Measurements from ENCODE around the gene TBX2. TPM values are rescaled to one million over a fixed set of nuclear protein-coding genes. Genes with fewer than 3 reads are reported as not detected.

The TBX2 gene
- polyA plus RNA-seq, 1 donor (not counting 4 experiments of a cell fraction or from before 2014, with no cell fraction given): not detected

- Histone ChIP-seq H3K9ac (ENCODE audit: control insufficient read depth, extremely low read depth, insufficient read depth, low read length) (no peak overlapping the region), H3K9me1 (ENCODE audit: control insufficient read depth, extremely low read depth, insufficient read depth, low read length) (no peaks in the 10 kb centered on the region), H3K27ac (ENCODE audit: control insufficient read depth, insufficient read depth, low read length) (no peak overlapping the region), H3K79me2 (ENCODE audit: control insufficient read depth, insufficient read depth, low read length) (no peaks in the 10 kb centered on the region), H3K4me2 (ENCODE audit: control insufficient read depth, extremely low read depth, insufficient read depth, low read depth, low read length) (no peak overlapping the region), H3K9me3 (ENCODE audit: control insufficient read depth, low read depth, low read length) (no peaks in the 10 kb centered on the region), H3K36me3 (ENCODE audit: control insufficient read depth in 2 of 2, extremely low read depth in 1 of 2, insufficient read depth in 2 of 2, low read length in 2 of 2) (no peaks in the 10 kb centered on the region), H2AFZ (ENCODE audit: control insufficient read depth, low read length) (no peak overlapping the region), H3K27me3 (ENCODE audit: control insufficient read depth, extremely low read depth, insufficient read depth, low read length) (no peaks in the 10 kb centered on the region), H3K4me3 (ENCODE audit: control insufficient read depth in 2 of 3, extremely low read depth in 1 of 3, insufficient read depth in 2 of 3, low read depth in 1 of 3, low read length in 3 of 3) (no peak overlapping the region), H4K20me1 (ENCODE audit: control insufficient read depth, extremely low read depth, insufficient read depth, low read length) (no peaks in the 10 kb centered on the region), H3K4me1 (ENCODE audit: control insufficient read depth, extremely low read depth, insufficient read depth, low read length) (no peaks in the 10 kb centered on the region)
- dilution Hi-C loops (cut with MboI; ENCODE audit: extremely low pct_ligation_motif_present, low sequenced_read_pairs): no loop called here
- no peak for TF ChIP-seq EZH2 (IDR thresholded peaks at IDR 0.05; ENCODE audit: low read length)
- TF ChIP-seq CTCF (optimal IDR thresholded peaks at IDR 0.05 in 1 of 3, IDR thresholded peaks at IDR 0.05 in 1 of 3, conservative IDR thresholded peaks at IDR 0.05 in 1 of 3; ENCODE audit: extremely low read depth in 1 of 3, insufficient read depth in 2 of 3, low read length in 3 of 3): no peak
- DNase-seq (ENCODE audit: low read depth, low spot score) (no peak), FAIRE-seq (no peak)
These were observed 22.6 kb downstream of the TBX2 start for GRCh38 chr17:61422116-61422799.

- Histone ChIP-seq H3K27me3 (ENCODE audit: control insufficient read depth, extremely low read depth, insufficient read depth, low read length) (no peaks in the 10 kb centered on the region), H3K36me3 (ENCODE audit: control insufficient read depth in 2 of 2, extremely low read depth in 1 of 2, insufficient read depth in 2 of 2, low read length in 2 of 2) (no peaks in the 10 kb centered on the region), H3K4me3 (ENCODE audit: control insufficient read depth in 2 of 3, extremely low read depth in 1 of 3, insufficient read depth in 2 of 3, low read depth in 1 of 3, low read length in 3 of 3) (no peak overlapping the region), H3K9me3 (ENCODE audit: control insufficient read depth, low read depth, low read length) (no peaks in the 10 kb centered on the region), H3K4me1 (ENCODE audit: control insufficient read depth, extremely low read depth, insufficient read depth, low read length) (no peaks in the 10 kb centered on the region), H2AFZ (ENCODE audit: control insufficient read depth, low read length) (no peak overlapping the region), H3K9me1 (ENCODE audit: control insufficient read depth, extremely low read depth, insufficient read depth, low read length) (no peaks in the 10 kb centered on the region), H4K20me1 (ENCODE audit: control insufficient read depth, extremely low read depth, insufficient read depth, low read length) (no peaks in the 10 kb centered on the region), H3K27ac (ENCODE audit: control insufficient read depth, insufficient read depth, low read length) (no peak overlapping the region), H3K79me2 (ENCODE audit: control insufficient read depth, insufficient read depth, low read length) (no peaks in the 10 kb centered on the region), H3K4me2 (ENCODE audit: control insufficient read depth, extremely low read depth, insufficient read depth, low read depth, low read length) (no peak overlapping the region), H3K9ac (ENCODE audit: control insufficient read depth, extremely low read depth, insufficient read depth, low read length) (no peak overlapping the region)
- TF ChIP-seq CTCF (optimal IDR thresholded peaks at IDR 0.05 in 1 of 3, IDR thresholded peaks at IDR 0.05 in 1 of 3, conservative IDR thresholded peaks at IDR 0.05 in 1 of 3; ENCODE audit: extremely low read depth in 1 of 3, insufficient read depth in 2 of 3, low read length in 3 of 3) (no peak), EZH2 (IDR thresholded peaks at IDR 0.05; ENCODE audit: low read length) (no peak)
- dilution Hi-C loops (cut with MboI; ENCODE audit: extremely low pct_ligation_motif_present, low sequenced_read_pairs): no loop called here
- no peak for FAIRE-seq
- DNase-seq (ENCODE audit: low read depth, low spot score): no peak
These were observed 23.2 kb downstream of the TBX2 start for GRCh38 chr17:61422869-61423268.

Measured in keratinocyte (primary cell).